Ascending aorta (tissue), 2 donors: ENCODE results near the gene PHC3. TPM values are rescaled to one million over a fixed set of nuclear protein-coding genes. Genes with fewer than 3 reads are reported as not detected.

Experiments
- DNase-seq, 2 donors: peaks; one replicate each; pipeline ENCODE4 v3.0.0-alpha.2; 2019; ENCODE audit warnings: low spot score in 2 of 2
- H3K27ac ChIP-seq, 2 donors: fragments of 200-600 bp; sonication (generic); one replicate each; pipeline ENCODE4 v1.5.1; 2016 to 2017; ENCODE audit warnings: mild to moderate bottlenecking in 1 of 2
- H3K27me3 ChIP-seq: fragments of 200-600 bp; sonication (generic); one replicate; pipeline ENCODE4 v1.5.1; 2017
- H3K36me3 ChIP-seq, 2 donors: fragments of 200-600 bp; sonication (generic); one replicate each; pipeline ENCODE4 v1.5.1; 2016
- H3K4me1 ChIP-seq, 2 donors: fragments of 200-600 bp; sonication (generic); one replicate each; pipeline ENCODE4 v1.5.1; 2016 to 2017; ENCODE audit warnings: mild to moderate bottlenecking in 1 of 2
- H3K4me3 ChIP-seq, 2 donors: fragments of 200-600 bp; sonication (generic); one replicate each; pipeline ENCODE4 v1.5.1; 2016 to 2017; ENCODE audit warnings: mild to moderate bottlenecking in 1 of 2
- H3K9me3 ChIP-seq, 2 donors: fragments of 200-600 bp; sonication (generic); one replicate each; pipeline ENCODE4 v1.5.1; 2016
- CTCF ChIP-seq, 3 experiments: fragments of 200-600 bp in 2 of 3; fragments of 450-650 bp in 1 of 3; sonication (generic) in 2 of 3; IDR thresholded peaks; one replicate each; pipeline ENCODE4 v1.5.1; 2016 to 2019; ENCODE audit warnings: antibody characterized with exemption in 3 of 3, mild to moderate bottlenecking in 1 of 3, moderate library complexity in 1 of 3
- intact Hi-C: fragments of 100-400 bp; cut with DNase I; formaldehyde crosslinking; loops from one replicate; pipeline ENCODE4 v1.15.1; 2023
- total RNA-seq: library from RNA; depleted of rRNA; stranded (reverse); fragments of >200 nt; gene quantifications from one replicate; pipeline ENCODE4 v1.1.0, GENCODE V29; 2016

The PHC3 gene
- total RNA-seq, 1 donor from 2014 or later: 43.3 TPM

DNA sequence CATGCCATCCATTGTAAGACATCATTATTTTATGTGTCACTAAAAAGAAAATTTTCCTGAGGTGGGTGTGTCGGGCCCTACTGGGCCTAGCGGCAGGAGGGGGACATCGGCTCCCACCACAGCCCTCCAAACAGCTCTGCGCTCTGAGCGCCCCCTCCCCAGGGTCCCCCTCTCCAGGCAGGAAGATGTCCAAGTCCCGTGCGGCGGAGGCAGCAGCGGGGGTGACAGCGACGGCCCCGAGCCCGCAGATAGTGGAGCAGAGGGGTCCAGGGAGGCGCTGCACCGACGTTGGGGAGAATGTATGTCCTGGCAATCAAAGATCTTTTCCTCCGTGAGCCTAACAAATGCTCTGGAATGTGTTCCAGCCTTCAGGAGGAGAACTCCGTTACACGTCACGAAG lies 119.5 kb downstream of the PHC3 start:
- H3K27me3 ChIP-seq: no peaks in the 10 kb centered on the region
- H3K27ac ChIP-seq: no peak overlapping the region
- no peaks in the 10 kb centered on the region for H3K9me3 ChIP-seq
- no peaks in the 10 kb centered on the region for H3K4me1 ChIP-seq
- no peak for DNase-seq
- H3K4me3 ChIP-seq: no peak overlapping the region
- H3K36me3 ChIP-seq: no peaks in the 10 kb centered on the region
- intact Hi-C loops: no loop called here
- no peak for TF ChIP-seq CTCF (IDR thresholded peaks at IDR 0.05)

DNA sequence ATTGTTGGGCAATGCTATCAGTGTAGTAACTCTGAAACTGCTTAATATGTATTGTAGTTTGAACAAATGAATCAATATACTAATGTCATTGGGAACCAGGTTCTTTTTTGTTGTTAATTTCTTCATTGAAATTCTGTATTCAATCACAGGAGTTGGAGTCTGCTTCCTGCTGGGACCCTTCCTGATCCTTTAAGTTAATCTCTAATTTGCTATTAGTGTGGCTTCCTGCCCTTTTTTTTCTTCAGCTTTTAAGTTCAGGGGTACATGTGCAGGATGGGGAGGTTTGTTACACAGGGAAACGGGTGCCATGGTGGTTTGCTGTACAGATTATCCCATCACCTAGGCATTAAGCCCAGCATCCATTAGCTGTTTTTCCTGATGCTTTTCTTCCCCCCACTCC lies 122.1 kb downstream of the PHC3 start:
- Histone ChIP-seq H3K27ac (no peak overlapping the region), H3K4me3 (no peak overlapping the region), H3K4me1 (no peaks in the 10 kb centered on the region), H3K9me3 (no peaks in the 10 kb centered on the region), H3K36me3 (no peaks in the 10 kb centered on the region), H3K27me3 (no peaks in the 10 kb centered on the region)
- no peak for TF ChIP-seq CTCF (IDR thresholded peaks at IDR 0.05)
- no peak for DNase-seq
- intact Hi-C loops: no loop called here

- TF ChIP-seq CTCF (IDR thresholded peaks at IDR 0.05): no peak
- no peak overlapping the region for H3K4me3 ChIP-seq
- no peaks in the 10 kb centered on the region for H3K9me3 ChIP-seq
- H3K27ac ChIP-seq: no peak overlapping the region
- H3K27me3 ChIP-seq: no peaks in the 10 kb centered on the region
- H3K36me3 ChIP-seq: no peaks in the 10 kb centered on the region
- intact Hi-C loops: no loop called here
- H3K4me1 ChIP-seq: no peaks in the 10 kb centered on the region
- no peak for DNase-seq
Observed at GRCh38 chr3:170058127-170058526, 123.4 kb downstream of the PHC3 start.

- intact Hi-C loops: no loop called here
- no peak overlapping the region for H3K27ac ChIP-seq
- no peaks in the 10 kb centered on the region for H3K27me3 ChIP-seq
- no peak for TF ChIP-seq CTCF (IDR thresholded peaks at IDR 0.05)
- H3K9me3 ChIP-seq: no peaks in the 10 kb centered on the region
- no peaks in the 10 kb centered on the region for H3K36me3 ChIP-seq
- H3K4me3 ChIP-seq: no peak overlapping the region
- DNase-seq: no peak
- H3K4me1 ChIP-seq: no peaks in the 10 kb centered on the region
Observed at GRCh38 chr3:170057550-170057949, 124.0 kb downstream of the PHC3 start.

- no peaks in the 10 kb centered on the region for H3K4me1 ChIP-seq
- H3K27me3 ChIP-seq: no peaks in the 10 kb centered on the region
- intact Hi-C loops: no loop called here
- no peaks in the 10 kb centered on the region for H3K36me3 ChIP-seq
- no peak overlapping the region for H3K4me3 ChIP-seq
- no peak for DNase-seq
- no peaks in the 10 kb centered on the region for H3K9me3 ChIP-seq
- no peak overlapping the region for H3K27ac ChIP-seq
- TF ChIP-seq CTCF (IDR thresholded peaks at IDR 0.05): no peak
Observed at GRCh38 chr3:170056710-170057454, 124.7 kb downstream of the PHC3 start.

DNA sequence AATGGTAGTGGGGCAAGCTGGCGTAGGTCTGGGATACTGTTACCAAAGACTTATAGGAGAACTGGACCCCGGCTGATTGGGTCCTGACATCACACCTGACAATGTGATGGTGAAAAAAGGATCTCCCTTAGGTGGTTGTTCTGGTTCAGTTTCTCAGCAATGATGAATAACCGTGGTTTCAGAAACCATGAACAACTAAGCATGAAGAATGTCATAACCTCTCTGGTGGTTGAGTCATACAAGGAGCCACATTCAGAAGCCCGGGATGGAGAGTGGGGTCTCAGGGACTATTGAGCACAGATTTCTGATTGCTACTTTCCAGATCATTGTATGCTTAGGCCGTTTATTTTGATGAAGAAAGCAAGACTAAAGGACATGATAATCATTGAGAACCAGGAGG lies 126.3 kb downstream of the PHC3 start:
- Histone ChIP-seq H3K4me3 (no peak overlapping the region), H3K36me3 (no peaks in the 10 kb centered on the region), H3K4me1 (no peaks in the 10 kb centered on the region), H3K27me3 (no peaks in the 10 kb centered on the region), H3K27ac (no peak overlapping the region), H3K9me3 (no peaks in the 10 kb centered on the region)
- intact Hi-C loops: no loop called here
- DNase-seq: no peak
- TF ChIP-seq CTCF (IDR thresholded peaks at IDR 0.05): no peak
